Thyroid gland (tissue), 4 donors: ENCODE results near the gene MAMDC4. TPM values are rescaled to one million over a fixed set of nuclear protein-coding genes. Genes with fewer than 3 reads are reported as not detected.

Experiments
- DNase-seq, 2 donors: peaks; one replicate each; pipeline ENCODE4 v3.0.0-alpha.2; 2019
- H3K27ac ChIP-seq, 3 donors: fragments of 200-600 bp; sonication (generic); 1 replicate in 2 of 3; 2 replicates in 1 of 3; pipeline ENCODE4 v1.5.1; 2016 to 2019; ENCODE audit warnings: mild to moderate bottlenecking in 1 of 3, moderate library complexity in 1 of 3
- H3K27me3 ChIP-seq: fragments of 200-600 bp; sonication (generic); one replicate; pipeline ENCODE4 v1.5.1; 2019
- H3K36me3 ChIP-seq, 2 donors: fragments of 200-600 bp; sonication (generic); one replicate each; pipeline ENCODE4 v1.5.1; 2016 to 2019
- H3K4me1 ChIP-seq, 2 donors: fragments of 200-600 bp; sonication (generic); one replicate each; pipeline ENCODE4 v1.5.1; 2017 to 2019
- H3K4me3 ChIP-seq, 3 donors: fragments of 200-600 bp; sonication (generic); replicated peaks in 1 of 3; 1 replicate in 2 of 3; 2 replicates in 1 of 3; pipeline ENCODE4 v1.5.1; 2016; ENCODE audit warnings: mild to moderate bottlenecking in 1 of 3
- H3K9me3 ChIP-seq: fragments of 200-600 bp; sonication (generic); one replicate; pipeline ENCODE4 v1.5.1; 2017
- CTCF ChIP-seq, 6 experiments: fragments of 200-600 bp in 3 of 6; fragments of 450-650 bp in 3 of 6; sonication (generic) in 3 of 6; IDR thresholded peaks; one replicate each; pipeline ENCODE4 v1.5.1; 2016 to 2019; ENCODE audit warnings: antibody characterized with exemption in 6 of 6, mild to moderate bottlenecking in 2 of 6, inconsistent platforms in 1 of 6, moderate library complexity in 1 of 6
- POLR2A ChIP-seq, 2 donors: fragments of 450-650 bp; IDR thresholded peaks; one replicate each; pipeline ENCODE4 v1.6.1; 2017; ENCODE audit warnings: antibody characterized with exemption in 2 of 2, mild to moderate bottlenecking in 2 of 2, moderate library complexity in 1 of 2
- WGBS, 2 donors: methylation state at CpG; one replicate each; pipeline ENCODE4 v1.1.5; 2017; 5-methylcytosine and 5-hydroxymethylcytosine counted together
- intact Hi-C: fragments of 100-400 bp; cut with DNase I; formaldehyde crosslinking; loops from one replicate; pipeline ENCODE4 v1.15.1; 2023
- total RNA-seq, 4 donors: library from RNA; depleted of rRNA; stranded (reverse); fragments of >200 nt; gene quantifications; one replicate each; pipeline ENCODE4 v1.2.3, GENCODE V29; 2016

Gene MAMDC4
- total RNA-seq, 4 donors from 2014 or later: 4.1 to 20.4 (median 9.0) TPM

- Histone ChIP-seq H3K4me3 (no peak overlapping the region), H3K27ac (peak overlapping the region; percentile 24 to 61 (median 30)), H3K4me1 (peaks cover 8 to 18% of the 10 kb centered on the region in 2 donors), H3K9me3 (no peaks in the 10 kb centered on the region), H3K36me3 (peaks cover 26 to 28% of the 10 kb centered on the region in 2 donors), H3K27me3 (no peaks in the 10 kb centered on the region)
- DNase-seq: peak; percentile 86 to 87
- intact Hi-C loops: no loop called here
- TF ChIP-seq CTCF (IDR thresholded peaks at IDR 0.05) (no peak), POLR2A (IDR thresholded peaks at IDR 0.05) (no peak)
- 29 to 60% methylated on average over 8 to 14 of the region's 20 CpGs for WGBS, 2 donors
Measured at GRCh38 chr9:136858844-136859757, 7.0 kb downstream of the MAMDC4 start.

- Histone ChIP-seq H3K27ac (no peak overlapping the region), H3K4me3 (no peak overlapping the region), H3K27me3 (no peaks in the 10 kb centered on the region), H3K36me3 (peaks cover 26 to 28% of the 10 kb centered on the region in 2 donors), H3K4me1 (peaks cover 17 to 32% of the 10 kb centered on the region in 2 donors), H3K9me3 (no peaks in the 10 kb centered on the region)
- WGBS, 2 donors: 90 to 96% methylated on average over 8 to 9 of the region's 9 CpGs
- no peak for DNase-seq
- intact Hi-C loops: no loop called here
- TF ChIP-seq POLR2A (IDR thresholded peaks at IDR 0.05) (no peak), CTCF (IDR thresholded peaks at IDR 0.05) (no peak)
Measured at GRCh38 chr9:136860529-136860928, 8.4 kb downstream of the MAMDC4 start.

- Histone ChIP-seq H3K4me3 (no peak overlapping the region), H3K36me3 (peaks cover 26 to 28% of the 10 kb centered on the region in 2 donors)
- intact Hi-C loops: no loop called here
Measured at GRCh38 chr9:136860933-136861873, 9.1 kb downstream of the MAMDC4 start.

GRCh38 chr9:136861874-136862457 lies 9.8 kb downstream of the MAMDC4 start:
- no peak for DNase-seq
- TF ChIP-seq CTCF (IDR thresholded peaks at IDR 0.05) (no peak), POLR2A (IDR thresholded peaks at IDR 0.05) (no peak)
- H3K9me3 ChIP-seq: no peaks in the 10 kb centered on the region
- no peak overlapping the region for H3K4me3 ChIP-seq
- intact Hi-C loops: no loop called here
- peaks cover 26 to 28% of the 10 kb centered on the region in 2 donors for H3K36me3 ChIP-seq
- peaks cover 20 to 34% of the 10 kb centered on the region in 2 donors for H3K4me1 ChIP-seq
- no peak overlapping the region for H3K27ac ChIP-seq
- H3K27me3 ChIP-seq: no peaks in the 10 kb centered on the region
- WGBS, 2 donors: 90 to 93% methylated on average over 26 of the region's 26 CpGs

More at GRCh38 chr9:136860933-136861873, 9.1 kb downstream of the MAMDC4 start:
- TF ChIP-seq POLR2A (IDR thresholded peaks at IDR 0.05) (no peak), CTCF (IDR thresholded peaks at IDR 0.05) (no peak)
- 98 to 100% methylated on average over 1 to 15 of the region's 22 CpGs for WGBS, 2 donors
- no peaks in the 10 kb centered on the region for H3K9me3 ChIP-seq
- no peak overlapping the region for H3K27ac ChIP-seq
- peaks cover 17 to 32% of the 10 kb centered on the region in 2 donors for H3K4me1 ChIP-seq
- no peak for DNase-seq
- H3K27me3 ChIP-seq: no peaks in the 10 kb centered on the region
